HG02970 (cell line): ENCODE measurements around the gene EIF5.

Source experiments
- ATAC-seq: cut with Tn5 transposase; IDR thresholded peaks from one replicate; pipeline ENCODE4 v1.9.1; 2021; ENCODE audit warnings: mild to moderate bottlenecking, moderate library complexity, moderate number of reproducible peaks; ENCODE audit not compliant: unreplicated experiment, low FRiP score

EIF5 gene

GRCh38 chr14:103308717-103309616 is 25.1 kb upstream of the EIF5 start:
- ATAC-seq = no peak

GRCh38 chr14:103310576-103311095 is 23.4 kb upstream of the EIF5 start:
- no peak for ATAC-seq

- ATAC-seq = no peak
Observed at GRCh38 chr14:103311171-103311997, 22.7 kb upstream of the EIF5 start.

GRCh38 chr14:103312006-103312635 is 21.9 kb upstream of the EIF5 start:
- ATAC-seq = no peak

GRCh38 chr14:103313704-103314103 is 20.3 kb upstream of the EIF5 start:
- no peak for ATAC-seq

- no peak for ATAC-seq
Observed at GRCh38 chr14:103314496-103315277, 19.4 kb upstream of the EIF5 start.

- ATAC-seq = no peak
Observed at GRCh38 chr14:103315351-103315911, 18.6 kb upstream of the EIF5 start.

GRCh38 chr14:103315941-103316340 is 18.1 kb upstream of the EIF5 start:
- ATAC-seq = no peak

- ATAC-seq = no peak
Observed at GRCh38 chr14:103316721-103317121, 17.3 kb upstream of the EIF5 start.

GRCh38 chr14:103317251-103317650 is 16.8 kb upstream of the EIF5 start:
- no peak for ATAC-seq

GRCh38 chr14:103317976-103318580 is 16.0 kb upstream of the EIF5 start:
- ATAC-seq = no peak

GRCh38 chr14:103318750-103319419 is 15.2 kb upstream of the EIF5 start:
- no peak for ATAC-seq

GRCh38 chr14:103319422-103319821 is 14.6 kb upstream of the EIF5 start:
- no peak for ATAC-seq

- no peak for ATAC-seq
Observed at GRCh38 chr14:103326078-103326477, 8.0 kb upstream of the EIF5 start.

GRCh38 chr14:103328941-103329340 is 5.1 kb upstream of the EIF5 start:
- no peak for ATAC-seq

- ATAC-seq = no peak
Observed at GRCh38 chr14:103329401-103330347, 4.4 kb upstream of the EIF5 start.

- ATAC-seq = no peak
Observed at GRCh38 chr14:103330536-103330935, 3.5 kb upstream of the EIF5 start.
